DMS79 (cell line): Measurements from ENCODE around the gene CFAP45.

Source experiments
- DNase-seq: peaks from one replicate; lab custom pipeline; 2025; lab: John Stamatoyannopoulos, UW

The CFAP45 gene

GRCh38 chr1:159923203-159924024 lies 23.4 kb upstream of the CFAP45 start:
- DNase-seq = peak; percentile 22

DNA sequence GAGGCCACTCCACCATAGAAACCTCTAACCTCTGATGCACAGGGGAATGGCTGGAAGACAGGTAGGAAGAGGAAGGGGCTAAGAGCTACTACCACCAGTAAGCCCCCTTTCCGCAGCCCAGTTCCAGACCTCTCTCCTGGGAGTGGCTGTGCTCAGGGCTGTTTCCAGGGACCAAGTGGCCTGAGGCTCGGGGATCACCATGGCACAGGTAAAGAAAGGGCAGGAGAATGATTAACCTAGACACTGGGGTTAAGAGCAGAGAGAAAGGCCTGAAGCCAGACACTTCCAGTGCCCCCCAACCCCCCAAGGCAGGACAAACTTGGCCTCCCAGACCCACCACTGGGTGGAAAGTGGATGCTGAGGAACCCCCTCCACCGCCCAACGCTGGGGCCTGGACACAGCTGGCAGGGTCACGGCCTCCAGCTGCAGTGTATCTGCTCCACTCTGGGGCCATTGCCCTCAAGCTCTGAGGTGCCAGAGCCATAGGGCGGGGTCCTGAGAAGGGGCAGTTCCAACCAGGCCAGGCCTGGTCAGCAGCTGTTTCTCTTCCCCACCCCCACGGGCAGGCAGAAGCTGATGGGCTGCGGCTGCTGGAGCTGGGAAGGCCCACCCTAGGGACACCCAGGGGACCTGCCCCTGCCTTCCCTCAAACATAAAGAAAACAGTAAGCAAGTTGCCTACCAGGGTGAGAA lies 22.7 kb upstream of the CFAP45 start:
- DNase-seq = no peak

GRCh38 chr1:159921700-159922504 lies 21.9 kb upstream of the CFAP45 start:
- DNase-seq = no peak

GRCh38 chr1:159921251-159921650 lies 21.3 kb upstream of the CFAP45 start:
- DNase-seq = no peak

DNA sequence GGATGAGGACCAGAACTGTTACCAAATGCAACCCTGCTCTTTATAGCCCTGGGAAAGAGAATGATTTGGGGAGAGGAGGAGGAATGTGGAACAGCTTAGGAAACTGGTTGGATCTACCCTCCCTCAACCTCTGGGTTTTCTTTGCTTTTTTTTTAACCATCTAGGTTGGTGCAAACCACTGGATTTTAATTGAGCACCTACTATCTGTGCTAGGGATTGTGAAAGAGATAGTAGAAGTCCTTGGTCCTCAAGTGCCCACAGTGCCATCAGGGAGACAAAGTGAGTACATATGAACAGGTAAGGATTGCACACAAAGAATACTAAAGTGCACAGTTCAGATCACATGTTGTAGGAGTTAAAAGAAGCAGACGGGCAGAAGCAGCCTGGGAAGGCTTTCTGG lies 20.7 kb upstream of the CFAP45 start:
- no peak for DNase-seq

DNA sequence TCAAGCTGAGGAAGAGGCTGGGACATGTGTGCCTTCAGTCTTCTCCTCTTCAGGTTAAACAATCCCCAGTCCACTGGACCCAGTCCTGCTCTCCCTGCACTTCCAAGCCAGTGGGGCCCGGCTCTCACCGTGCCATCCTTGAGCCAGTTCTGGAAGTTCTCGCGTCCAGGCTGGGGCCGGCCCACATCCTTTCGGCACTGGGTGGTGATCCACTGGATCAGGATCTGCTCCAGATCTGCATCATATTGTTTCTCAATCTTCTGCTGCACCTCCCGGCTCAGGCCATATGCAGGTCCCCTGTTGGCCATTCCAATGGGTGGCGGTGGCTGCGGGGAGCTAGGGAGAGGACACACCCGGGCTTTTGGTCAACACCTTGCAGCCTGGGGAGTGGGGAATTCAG lies 20.2 kb upstream of the CFAP45 start:
- no peak for DNase-seq

DNA sequence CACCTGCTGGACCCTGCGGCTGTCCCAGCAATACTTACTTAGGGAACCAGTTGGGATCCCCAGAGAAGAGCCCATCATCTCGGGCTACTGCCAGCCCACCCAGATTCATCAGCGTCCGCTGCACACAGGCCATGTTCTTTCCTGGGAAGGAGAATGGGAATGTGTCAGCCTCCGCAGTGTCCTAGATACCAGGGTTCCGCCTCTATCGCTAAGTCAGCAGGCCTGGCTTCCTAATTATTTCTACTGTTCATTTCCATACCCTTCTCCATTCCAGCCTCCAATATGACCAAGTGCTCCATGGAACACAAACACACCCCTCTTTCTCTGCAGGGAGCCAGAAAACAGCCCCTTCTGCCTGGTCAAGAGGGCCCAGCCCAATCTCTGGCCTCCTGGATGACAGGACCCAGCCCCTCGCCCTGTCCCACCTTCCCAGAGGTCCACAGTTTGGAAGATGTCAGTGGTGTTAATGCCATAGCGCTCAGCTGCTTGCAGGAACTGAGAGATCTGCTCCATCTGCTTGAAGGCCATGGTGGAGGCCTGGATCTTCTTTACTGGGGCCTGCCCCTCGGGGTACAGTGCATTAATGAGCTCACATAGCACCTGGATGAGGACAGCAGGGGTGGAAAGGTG lies 19.4 kb upstream of the CFAP45 start:
- DNase-seq = no peak

GRCh38 chr1:159918352-159919200 lies 18.6 kb upstream of the CFAP45 start:
- DNase-seq = no peak

- no peak for DNase-seq
Observed at GRCh38 chr1:159917533-159918351, 17.8 kb upstream of the CFAP45 start.

DNA sequence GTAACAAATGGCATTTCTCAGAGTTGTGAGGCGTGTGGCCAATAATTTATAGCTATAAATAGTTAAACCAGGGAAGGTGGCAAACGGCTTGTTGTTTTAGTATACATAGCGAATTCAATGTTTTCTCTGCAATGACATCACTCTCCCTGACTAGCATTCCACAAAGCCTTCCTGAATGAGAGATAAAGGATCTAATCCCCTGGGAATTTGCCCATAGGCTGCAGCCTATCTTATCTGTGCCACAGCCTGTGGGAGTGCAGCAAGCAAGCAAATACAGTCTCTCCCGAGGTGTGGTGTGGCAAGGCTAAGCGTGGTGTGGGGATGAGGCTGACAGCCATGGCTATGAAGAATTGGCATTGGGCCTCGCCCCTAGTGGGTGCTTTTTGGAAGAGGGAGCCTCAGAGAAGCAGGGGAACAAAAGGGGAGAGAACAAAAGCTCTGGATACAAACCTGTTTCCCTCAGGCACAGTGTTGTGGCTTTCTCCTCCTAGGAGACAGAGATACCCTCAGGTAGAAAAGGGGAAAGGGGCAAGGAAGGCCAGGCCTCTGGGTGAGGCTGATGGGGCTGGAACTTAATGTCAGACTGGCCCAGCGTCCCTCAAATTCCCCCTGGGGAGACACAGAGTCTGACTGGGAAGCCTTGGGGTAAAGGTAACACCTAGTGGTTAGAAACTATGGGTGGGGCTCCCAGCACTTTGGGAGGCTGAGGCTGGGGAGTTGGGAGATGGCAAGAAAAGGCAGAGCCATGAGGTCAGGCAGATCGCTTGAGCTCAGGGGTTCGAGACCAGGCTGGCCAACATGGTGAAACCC lies 16.5 kb upstream of the CFAP45 start:
- no peak for DNase-seq

DNA sequence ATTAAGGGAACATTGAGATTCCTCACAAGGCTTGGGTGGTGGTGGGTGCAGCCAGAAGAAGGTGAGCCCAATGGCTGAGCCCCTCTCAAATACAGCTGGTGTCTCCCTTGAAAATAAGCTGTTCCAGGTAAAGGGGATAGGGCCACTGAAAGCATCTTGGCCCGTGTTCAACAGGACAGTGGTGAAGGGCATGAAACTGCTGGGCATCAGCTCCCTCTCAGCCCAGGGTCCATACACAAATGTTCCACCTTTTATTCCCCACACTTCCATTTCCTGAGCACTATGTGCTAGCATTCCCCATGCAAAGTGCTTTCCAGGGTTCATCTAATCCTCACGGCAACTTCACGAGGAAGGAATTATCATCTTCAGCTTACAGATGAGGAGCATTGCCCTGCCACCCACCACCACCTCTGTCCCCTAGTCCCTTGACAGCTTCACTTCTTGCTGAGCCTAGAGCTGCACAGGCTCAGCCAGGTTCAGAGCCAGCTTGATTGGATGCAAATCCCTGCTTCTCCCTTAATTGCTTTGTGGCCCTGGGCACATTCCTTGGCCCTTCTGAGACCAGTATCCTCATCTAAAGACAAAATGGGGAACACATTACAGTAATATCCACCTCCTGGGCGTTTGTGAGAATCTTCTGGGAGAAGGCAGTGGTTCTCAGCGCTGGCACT lies 15.7 kb upstream of the CFAP45 start:
- DNase-seq = no peak

DNA sequence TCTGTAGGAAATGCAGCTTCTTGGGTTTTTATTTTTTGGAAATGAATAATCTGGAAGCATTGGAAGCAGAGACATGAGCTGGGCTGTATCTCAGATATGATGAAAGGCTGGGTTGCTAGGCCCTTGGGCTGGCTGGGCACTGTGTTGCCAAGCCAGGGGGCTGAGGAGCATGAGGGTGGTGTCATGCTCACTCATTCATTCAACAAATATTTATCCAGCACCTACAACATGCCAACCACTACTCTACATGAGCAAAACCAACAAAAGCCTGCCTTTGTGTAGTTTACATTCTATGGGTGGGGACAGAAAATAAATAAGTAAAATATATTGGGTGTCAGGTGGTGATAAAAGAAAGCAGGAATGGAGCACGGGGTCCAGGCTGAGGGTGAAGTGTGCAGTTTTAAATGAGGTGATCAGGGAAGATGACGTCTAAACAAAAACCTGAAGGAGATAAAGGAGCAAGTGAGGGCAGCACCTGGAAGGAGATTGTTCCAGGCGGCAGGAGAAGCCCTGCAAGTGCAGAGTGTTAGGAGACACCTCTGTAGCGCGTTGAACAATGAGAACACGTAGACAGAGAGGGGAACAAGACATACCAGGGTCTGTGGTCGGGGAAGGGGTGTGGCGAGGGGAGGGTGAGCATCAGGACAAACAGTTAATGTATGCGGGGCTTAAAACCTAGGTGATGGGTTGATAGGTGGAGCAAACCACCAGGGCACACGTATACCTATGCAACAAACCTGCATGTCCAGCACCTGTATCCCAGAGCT lies 14.5 kb upstream of the CFAP45 start:
- no peak for DNase-seq

- DNase-seq = peak; percentile 44
Observed at GRCh38 chr1:159913451-159914192, 13.7 kb upstream of the CFAP45 start.

GRCh38 chr1:159911326-159912070 lies 11.5 kb upstream of the CFAP45 start:
- DNase-seq = no peak

GRCh38 chr1:159908031-159908940 lies 8.3 kb upstream of the CFAP45 start:
- no peak for DNase-seq

DNA sequence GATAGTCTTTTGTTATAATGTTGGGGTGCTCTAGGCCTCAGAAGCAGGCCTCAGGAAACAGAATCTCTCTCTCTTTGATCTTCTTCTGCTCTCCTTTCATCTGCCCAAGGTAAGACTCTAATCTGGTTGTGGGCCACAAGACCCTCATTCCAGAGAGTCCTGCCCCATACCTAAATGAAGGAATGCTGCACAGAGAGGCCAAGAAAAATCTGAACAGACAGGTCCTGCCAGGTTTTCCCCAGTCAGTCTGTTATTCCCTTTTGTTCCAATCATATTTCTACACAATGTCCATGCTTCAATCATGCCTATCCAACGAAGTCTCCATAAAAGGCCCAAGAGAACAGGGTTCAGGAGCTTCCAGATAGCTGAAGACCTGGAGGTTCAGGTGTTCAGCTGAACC lies 7.0 kb upstream of the CFAP45 start:
- DNase-seq = no peak
